Epithelial cell of proximal tubule (primary cell): Measurements from ENCODE around the gene ZMAT3. TPM values are rescaled to one million over a fixed set of nuclear protein-coding genes. Genes with fewer than 3 reads are reported as not detected.
A peak's percentile ranks its signal among the peaks of the same experiment; 100 is the strongest.

Experiments
- DNase-seq: peaks from one replicate; pipeline ENCODE4 v3.0.0-alpha.2; 2011; ENCODE audit warnings: low read depth
- H3K4me3 ChIP-seq: 2 replicates; pipeline ENCODE4 v1.5.1; 2011; ENCODE audit warnings: low read depth, mild to moderate bottlenecking, low read length
- total RNA-seq: library from RNA; depleted of rRNA; stranded (reverse); fragments of >200 nt; gene quantifications from 2 replicates; pipeline ENCODE4 v1.2.3, GENCODE V29; 2015
- TF ChIP-seq, protein P1 (sequence below): conservative IDR thresholded peaks from 2 replicates; pipeline ENCODE4 v1.5.1; 2012; ENCODE audit warnings: low read depth, mild to moderate bottlenecking, low read length

The ZMAT3 gene
- total RNA-seq, 1 donor from 2014 or later = 10.2 TPM

DNA sequence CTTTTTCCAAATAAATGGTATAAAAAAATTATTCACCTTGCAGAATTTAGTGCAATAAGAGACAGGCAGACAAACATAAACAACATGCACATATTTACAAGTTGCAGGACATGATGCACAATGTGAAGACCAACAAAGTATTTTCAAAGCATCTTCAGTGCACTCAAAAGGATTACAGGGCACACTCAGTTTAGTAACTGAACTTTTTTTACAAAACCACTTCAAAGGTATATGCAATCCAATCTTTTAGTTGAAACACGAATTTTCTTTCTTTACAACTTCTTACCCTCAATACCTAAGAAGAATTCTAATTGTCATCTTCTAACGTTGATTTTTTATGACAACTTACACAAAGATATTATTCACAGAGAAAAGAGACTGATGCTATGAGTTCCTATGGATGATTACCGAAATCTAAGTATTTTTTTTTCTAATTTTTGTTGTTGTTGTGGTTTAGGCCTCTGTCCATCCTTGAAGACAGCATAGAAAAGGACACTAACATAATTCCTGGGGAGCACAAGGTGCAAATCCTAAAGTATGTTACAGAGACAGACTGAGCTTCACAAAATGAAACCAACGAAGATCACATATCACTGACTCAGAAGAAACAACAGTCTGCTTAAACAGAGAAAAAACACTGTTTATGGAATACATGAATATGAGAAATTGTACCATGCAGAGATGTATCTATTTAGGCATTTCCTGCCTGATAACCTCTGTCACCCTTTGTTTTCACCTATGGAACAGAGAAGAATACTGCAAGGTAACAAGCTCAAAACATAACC is 50.3 kb downstream of the ZMAT3 start:
- TF ChIP-seq, protein P1, sequence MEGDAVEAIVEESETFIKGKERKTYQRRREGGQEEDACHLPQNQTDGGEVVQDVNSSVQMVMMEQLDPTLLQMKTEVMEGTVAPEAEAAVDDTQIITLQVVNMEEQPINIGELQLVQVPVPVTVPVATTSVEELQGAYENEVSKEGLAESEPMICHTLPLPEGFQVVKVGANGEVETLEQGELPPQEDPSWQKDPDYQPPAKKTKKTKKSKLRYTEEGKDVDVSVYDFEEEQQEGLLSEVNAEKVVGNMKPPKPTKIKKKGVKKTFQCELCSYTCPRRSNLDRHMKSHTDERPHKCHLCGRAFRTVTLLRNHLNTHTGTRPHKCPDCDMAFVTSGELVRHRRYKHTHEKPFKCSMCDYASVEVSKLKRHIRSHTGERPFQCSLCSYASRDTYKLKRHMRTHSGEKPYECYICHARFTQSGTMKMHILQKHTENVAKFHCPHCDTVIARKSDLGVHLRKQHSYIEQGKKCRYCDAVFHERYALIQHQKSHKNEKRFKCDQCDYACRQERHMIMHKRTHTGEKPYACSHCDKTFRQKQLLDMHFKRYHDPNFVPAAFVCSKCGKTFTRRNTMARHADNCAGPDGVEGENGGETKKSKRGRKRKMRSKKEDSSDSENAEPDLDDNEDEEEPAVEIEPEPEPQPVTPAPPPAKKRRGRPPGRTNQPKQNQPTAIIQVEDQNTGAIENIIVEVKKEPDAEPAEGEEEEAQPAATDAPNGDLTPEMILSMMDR = no peak
- H3K4me3 ChIP-seq = no peak overlapping the region
- no peak for DNase-seq

DNA sequence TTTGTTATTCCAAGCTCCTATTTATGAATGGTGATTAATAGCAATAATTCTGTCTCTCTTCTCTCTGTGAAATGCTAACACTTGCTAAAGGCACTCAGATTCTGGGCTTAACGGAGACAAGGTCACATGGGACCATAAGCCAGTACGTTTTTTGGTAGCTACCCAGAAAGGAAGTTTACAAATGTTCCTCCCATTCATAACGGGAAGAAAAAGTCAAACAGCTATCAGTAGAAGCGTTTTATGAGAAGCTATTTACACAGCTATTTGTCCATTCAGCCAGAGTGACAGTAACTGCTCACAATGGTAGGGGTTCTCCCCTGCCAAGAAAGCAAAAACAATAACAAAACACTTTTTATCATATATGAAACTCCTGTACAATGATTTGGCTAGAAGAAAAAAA is 51.5 kb downstream of the ZMAT3 start:
- DNase-seq = no peak
- TF ChIP-seq, protein P1 = no peak
- no peak overlapping the region for H3K4me3 ChIP-seq

DNA sequence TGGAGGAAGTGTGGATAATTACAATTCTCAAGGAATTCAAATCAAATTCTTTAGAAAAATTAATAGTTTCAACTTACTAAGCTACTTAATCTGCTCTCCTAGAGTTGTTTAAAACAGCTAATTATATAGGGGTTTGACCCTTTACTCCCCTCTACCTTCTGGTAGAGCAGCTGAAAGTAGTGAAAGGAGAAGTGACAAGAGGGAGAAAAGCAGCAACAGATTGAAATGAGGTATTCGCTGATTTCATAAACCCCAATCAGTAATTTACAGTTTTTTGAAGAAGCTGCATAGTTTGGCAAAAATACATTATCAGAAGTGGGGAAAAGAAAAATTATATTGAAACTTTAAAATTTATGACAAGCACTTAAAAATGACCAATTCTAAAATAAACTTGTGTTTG is 52.8 kb downstream of the ZMAT3 start:
- no peak overlapping the region for H3K4me3 ChIP-seq
- DNase-seq = no peak
- TF ChIP-seq, protein P1 = no peak

DNA sequence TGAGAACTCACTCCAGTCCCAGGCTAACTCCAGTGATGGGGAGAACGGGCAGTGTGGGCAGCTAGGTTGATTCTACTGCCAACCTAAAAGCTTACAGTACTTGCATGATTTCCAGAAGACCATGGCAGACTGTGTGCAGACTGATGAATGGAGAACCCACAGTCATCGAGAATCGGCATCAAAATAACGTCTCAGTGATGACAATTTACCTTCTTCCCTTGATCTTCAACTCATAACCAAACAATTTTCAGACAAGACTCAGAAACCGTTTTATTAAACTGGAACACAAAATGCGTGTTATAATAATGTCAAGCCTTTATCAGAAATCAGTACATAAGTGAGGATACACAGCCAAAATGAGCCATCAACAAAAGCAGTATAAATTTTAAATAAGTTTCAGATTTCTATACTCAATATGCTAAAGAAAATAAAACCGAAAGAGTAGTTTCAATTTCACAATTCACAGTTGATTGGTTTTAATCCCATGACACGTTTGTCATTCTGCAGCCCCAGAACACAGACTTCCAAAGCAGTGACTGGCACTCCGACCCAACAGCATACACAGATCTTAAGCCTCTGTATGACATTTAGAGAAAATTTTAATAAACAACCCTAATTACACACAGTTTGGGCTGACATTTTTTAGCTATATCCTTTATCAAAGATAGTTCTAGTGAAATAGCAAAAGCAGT is 54.5 kb downstream of the ZMAT3 start:
- DNase-seq = no peak
- no peak overlapping the region for H3K4me3 ChIP-seq
- TF ChIP-seq, protein P1 = no peak

- no peak overlapping the region for H3K4me3 ChIP-seq
- DNase-seq = peak; percentile 46
- TF ChIP-seq, protein P1 = peak; percentile 87
Measured at GRCh38 chr3:179015551-179016020, 56.0 kb downstream of the ZMAT3 start.

GRCh38 chr3:179005706-179006105 is 65.9 kb downstream of the ZMAT3 start:
- DNase-seq = no peak
- TF ChIP-seq, protein P1 = no peak
- H3K4me3 ChIP-seq = no peak overlapping the region

- DNase-seq = no peak
- TF ChIP-seq, protein P1 = no peak
- no peak overlapping the region for H3K4me3 ChIP-seq
Measured at GRCh38 chr3:179005213-179005612, 66.4 kb downstream of the ZMAT3 start.
